Embryonic facial prominence (tissue), 1 donor: Measurements from ENCODE around the gene GARIN3.
"Not testable (repeated sequence)": the region's sequence is repeated elsewhere in the genome, so short reads cannot be mapped to it uniquely, and the experiment has no call there.

ENCODE experiments used
- DNase-seq: peaks from one replicate; pipeline ENCODE4 v3.0.0-alpha.2; 2016; ENCODE audit errors: extremely low spot score

Gene GARIN3

GRCh38 chr5:157185122-157185521, 19.1 kb upstream of the GARIN3 start:
- not testable (repeated sequence) for DNase-seq

- no peak for DNase-seq
Measured at GRCh38 chr5:157184117-157184670, 18.1 kb upstream of the GARIN3 start.

DNA sequence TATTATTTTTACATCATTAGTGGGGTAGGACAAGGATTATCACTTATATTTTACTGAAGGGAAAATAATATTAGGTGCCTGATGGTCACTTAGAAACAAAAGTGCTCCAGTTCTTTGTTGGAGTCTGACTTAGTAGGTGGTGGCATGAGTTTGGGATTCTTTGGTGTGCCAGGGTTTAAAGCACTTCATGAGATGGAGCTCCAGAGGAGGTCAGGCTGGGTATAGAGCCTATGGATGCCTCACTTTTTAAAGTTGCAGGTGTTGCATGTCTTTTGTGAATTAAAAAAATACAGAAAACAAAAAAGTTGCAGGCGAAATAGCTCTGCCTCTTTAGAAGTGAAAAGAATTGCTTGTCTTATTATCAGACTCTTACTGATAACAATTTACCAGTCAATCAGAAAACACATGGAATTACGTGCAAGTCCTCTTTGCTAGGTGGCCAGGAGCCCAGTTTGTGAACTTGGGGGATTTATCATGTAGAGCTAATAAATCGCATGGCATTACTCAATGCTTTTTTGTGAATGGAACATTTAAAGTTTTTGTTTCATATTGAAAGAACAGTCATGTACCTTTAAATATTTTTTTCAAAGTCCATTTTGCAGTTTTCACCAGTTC, 16.2 kb upstream of the GARIN3 start:
- DNase-seq: no peak

- no peak for DNase-seq
Measured at GRCh38 chr5:157180374-157181264, 14.6 kb upstream of the GARIN3 start, which contains the start of gene ITK. ITK (plus strand) TSS chr5:157180840; CDS start chr5:157180978, 138 bp downstream.

DNA sequence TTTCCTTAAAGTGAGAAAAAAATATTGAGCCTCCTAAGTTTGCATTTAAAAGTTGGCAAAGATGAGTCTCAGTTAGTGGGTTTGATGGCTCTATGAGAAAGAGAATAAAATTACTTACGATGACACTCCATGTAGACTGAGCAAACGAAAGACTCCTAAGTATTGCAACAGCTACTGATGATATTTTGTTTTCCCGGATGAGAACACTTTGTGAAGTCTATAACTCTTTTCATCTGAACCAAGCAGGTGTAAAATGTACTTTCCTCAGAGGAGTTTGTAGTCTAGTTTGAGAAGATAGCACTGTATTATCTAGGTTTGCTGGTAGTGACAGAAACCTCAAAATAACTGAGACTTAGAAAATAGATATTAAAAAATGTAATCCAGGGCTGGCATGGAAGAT, 12.9 kb upstream of the GARIN3 start:
- no peak for DNase-seq

DNA sequence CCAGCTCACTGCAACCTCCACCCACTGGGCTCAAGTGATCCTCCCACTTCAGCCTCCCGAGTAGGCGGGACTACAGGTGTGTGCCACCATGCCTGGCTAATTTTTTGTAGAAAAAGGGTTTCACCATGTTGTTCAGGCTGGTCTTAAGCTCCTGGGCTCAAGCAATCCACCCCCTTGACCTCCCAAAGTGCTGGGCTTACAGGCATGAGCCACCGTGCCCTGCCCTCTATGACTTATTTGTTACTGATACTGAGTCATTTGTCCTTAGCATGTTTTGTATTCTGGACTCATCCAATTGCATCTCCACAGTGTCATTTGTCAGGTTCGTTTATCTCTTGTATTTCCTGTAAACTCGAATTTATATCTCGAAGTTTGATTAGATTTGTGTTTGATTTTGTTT, 11.9 kb upstream of the GARIN3 start:
- no peak for DNase-seq

- DNase-seq: no peak
Measured at GRCh38 chr5:157175071-157175612, 9.1 kb upstream of the GARIN3 start.

GRCh38 chr5:157172403-157172802, 6.3 kb upstream of the GARIN3 start:
- no peak for DNase-seq

GRCh38 chr5:157168286-157168685, 2.2 kb upstream of the GARIN3 start:
- DNase-seq: no peak

DNA sequence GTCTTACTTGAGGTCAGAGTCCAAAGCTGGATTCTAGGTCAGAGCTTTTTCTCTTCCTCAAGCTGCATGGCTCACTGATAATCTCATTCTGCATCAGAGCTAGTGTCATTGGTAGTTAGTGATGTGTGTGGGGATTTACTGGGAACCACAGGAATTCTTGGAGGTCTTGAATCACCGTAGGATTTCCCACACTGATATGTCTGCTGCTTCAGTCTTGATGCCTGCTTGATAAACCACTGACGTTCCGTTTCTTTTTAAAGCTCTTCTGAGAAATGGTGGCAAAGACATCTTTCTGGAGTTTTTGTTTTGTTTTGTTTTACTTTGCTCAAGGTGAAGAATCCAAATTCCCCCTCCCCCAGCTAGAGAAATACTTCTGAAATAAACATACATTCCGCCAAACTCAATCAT, 1.2 kb upstream of the GARIN3 start:
- DNase-seq: no peak

GRCh38 chr5:157165668-157166067, 396 bp downstream of the GARIN3 start:
- no peak for DNase-seq

DNA sequence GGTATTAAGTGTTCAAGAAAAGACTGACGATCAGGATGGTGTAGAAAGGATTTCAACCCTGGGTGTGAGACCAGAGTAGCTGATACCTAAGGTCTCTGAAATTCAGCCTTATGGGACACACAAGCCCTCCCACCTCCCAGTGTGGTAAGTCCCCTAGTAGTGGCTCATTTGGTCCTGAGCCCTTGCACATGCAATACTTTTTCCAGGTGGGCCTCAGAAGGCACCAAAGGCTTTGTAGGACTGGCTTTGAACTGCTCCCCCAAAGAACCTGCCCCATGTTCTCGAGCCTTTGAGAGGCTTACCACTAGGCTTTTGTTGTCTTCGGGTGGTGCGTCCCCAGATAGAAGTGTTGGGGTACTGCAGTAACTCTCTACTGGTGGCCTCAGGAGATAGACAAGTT, 803 bp downstream of the GARIN3 start:
- no peak for DNase-seq

GRCh38 chr5:157164521-157164920, 1.5 kb downstream of the GARIN3 start:
- no peak for DNase-seq

DNA sequence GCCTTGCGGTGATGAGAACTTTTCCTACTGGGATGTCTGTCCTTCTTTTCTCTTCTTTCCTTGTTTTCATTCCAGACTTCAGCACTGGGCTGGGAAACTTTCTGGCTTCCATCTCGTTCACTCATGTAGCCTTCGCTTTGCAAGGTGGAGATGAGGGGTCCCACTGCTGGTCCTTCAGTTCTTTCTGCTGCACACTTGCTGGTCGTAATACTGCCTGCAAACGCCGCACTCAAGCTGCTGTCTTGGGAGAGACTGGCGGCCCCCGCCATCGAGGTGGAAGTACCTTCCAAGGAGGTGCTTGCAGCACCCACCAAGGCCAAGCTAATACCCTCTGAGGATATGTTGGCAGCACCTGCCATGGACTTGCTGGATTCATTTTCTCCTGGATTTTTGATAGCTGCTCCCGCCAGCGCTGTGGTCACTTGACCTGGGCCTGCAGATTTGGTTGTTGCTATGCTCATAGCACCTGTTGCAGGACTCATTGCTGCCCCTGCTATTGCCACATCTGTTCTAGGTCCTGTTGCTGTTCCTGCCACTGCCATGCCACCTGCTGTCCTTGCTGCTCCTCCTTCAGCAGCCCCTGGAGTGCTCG, 3.0 kb downstream of the GARIN3 start:
- DNase-seq: no peak

DNA sequence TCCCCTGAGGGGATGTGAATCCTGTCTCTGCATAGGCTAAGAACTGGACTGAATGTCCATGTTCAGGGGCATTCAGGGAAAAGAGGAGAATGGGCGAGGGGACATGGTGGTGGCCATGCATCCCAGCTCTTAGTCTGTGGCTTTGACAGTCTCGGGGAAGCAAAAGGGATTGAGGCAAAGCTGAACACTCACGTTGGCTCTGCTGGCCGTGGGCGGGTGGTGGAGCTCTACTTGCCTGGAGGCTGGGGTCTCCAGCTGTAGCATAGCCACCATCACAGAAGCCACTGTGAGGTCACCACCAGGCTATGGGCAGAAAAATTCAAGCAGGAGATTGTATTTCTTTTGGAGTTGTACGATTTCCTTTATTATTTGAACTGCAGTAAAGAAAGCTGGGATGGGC, 4.1 kb downstream of the GARIN3 start:
- no peak for DNase-seq

DNA sequence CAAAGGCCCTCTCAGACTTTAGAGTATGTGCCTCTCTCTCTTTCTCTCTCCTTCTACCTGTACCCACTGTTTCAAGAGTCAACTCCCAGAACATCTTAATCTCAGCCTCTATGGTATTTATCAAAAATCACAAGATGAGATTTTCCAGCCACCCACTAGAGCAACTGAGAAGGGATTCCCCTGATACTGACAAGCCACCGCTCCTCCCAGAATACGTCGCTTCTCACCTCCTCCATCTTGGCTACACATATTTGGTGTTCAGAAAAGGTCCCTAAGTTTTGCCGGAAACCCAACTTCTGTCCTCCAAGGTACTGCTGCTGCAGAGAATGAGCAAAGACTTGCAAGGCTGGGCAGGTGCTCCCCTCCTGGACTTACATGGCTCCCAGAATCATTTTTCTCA, 6.1 kb downstream of the GARIN3 start:
- DNase-seq: no peak

DNA sequence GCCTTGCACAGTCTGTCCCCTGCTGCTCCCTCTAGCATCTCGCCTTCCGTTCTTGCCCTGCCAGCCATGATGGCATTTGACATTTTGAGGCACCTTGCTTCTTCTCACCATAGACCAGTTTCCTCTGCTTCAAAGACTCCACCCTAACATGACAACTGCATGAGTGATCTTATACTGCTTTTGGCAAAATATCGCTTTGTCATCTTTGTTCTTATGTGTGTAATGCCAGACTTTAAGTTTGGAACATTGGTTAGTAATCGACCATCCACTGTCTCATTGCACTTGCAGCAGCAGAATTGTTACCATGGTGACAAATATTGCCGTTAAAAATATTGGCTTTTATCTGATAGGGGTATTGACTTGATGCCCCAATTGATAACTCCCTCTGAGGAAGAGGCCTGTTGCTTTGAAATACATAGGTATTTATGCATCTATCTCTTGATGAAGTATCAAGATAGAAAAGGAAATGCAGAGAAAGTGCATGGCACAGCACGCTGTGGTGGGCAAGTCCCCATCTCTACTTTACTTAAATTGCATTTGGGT, 6.8 kb downstream of the GARIN3 start:
- DNase-seq: no peak

GRCh38 chr5:157157293-157157891, 8.7 kb downstream of the GARIN3 start:
- no peak for DNase-seq

GRCh38 chr5:157155297-157155696, 10.8 kb downstream of the GARIN3 start:
- DNase-seq: no peak

GRCh38 chr5:157150995-157151394, 15.1 kb downstream of the GARIN3 start:
- no peak for DNase-seq
